Astrocyte of the cerebellum (primary cell): ENCODE results near the gene TRHDE.
A peak's percentile ranks its signal among the peaks of the same experiment; 100 is the strongest.

ENCODE experiments used
- DNase-seq: peaks from one replicate; pipeline ENCODE4 v3.0.0-alpha.2; 2011; ENCODE audit warnings: low read depth
- H3K4me3 ChIP-seq: 2 replicates; pipeline ENCODE4 v1.5.1; 2011; ENCODE audit warnings: mild to moderate bottlenecking, low read depth, low read length, moderate library complexity
- in situ Hi-C: cut with HindIII; loops from 2 replicates; pipeline ENCODE4 v1.10.0; 2017; ENCODE audit warnings: low sequenced_read_pairs
- TF ChIP-seq, protein P1 (sequence below): IDR thresholded peaks from 2 replicates; pipeline ENCODE4 v1.5.1; 2012; ENCODE audit warnings: low read length, low read depth, moderate library complexity, mild to moderate bottlenecking; ENCODE audit errors: missing control alignments

Gene TRHDE

DNA sequence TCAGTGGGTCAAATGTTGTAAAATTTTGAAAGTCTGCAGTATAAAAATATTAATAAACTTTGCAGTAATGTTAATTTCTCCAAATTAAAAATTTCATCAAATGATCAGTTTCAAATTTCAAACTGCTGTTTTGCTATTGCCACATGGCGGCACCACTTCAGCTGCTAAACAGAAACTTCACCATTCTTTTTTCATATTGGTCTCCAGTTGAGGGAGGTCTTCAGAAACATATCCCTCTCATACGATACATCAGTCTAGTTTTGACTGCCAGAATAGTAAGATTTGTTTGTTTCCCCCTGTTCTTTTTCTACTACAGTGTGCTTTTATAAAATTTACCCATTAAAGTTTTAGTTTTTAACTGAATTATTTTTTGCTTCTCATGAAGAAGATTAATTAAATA is 4.2 kb upstream of the TRHDE start:
- TF ChIP-seq, protein P1, sequence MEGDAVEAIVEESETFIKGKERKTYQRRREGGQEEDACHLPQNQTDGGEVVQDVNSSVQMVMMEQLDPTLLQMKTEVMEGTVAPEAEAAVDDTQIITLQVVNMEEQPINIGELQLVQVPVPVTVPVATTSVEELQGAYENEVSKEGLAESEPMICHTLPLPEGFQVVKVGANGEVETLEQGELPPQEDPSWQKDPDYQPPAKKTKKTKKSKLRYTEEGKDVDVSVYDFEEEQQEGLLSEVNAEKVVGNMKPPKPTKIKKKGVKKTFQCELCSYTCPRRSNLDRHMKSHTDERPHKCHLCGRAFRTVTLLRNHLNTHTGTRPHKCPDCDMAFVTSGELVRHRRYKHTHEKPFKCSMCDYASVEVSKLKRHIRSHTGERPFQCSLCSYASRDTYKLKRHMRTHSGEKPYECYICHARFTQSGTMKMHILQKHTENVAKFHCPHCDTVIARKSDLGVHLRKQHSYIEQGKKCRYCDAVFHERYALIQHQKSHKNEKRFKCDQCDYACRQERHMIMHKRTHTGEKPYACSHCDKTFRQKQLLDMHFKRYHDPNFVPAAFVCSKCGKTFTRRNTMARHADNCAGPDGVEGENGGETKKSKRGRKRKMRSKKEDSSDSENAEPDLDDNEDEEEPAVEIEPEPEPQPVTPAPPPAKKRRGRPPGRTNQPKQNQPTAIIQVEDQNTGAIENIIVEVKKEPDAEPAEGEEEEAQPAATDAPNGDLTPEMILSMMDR: peak; percentile 58
- no peak for DNase-seq
- H3K4me3 ChIP-seq: no peak overlapping the region
- in situ Hi-C loops: no loop called here

DNA sequence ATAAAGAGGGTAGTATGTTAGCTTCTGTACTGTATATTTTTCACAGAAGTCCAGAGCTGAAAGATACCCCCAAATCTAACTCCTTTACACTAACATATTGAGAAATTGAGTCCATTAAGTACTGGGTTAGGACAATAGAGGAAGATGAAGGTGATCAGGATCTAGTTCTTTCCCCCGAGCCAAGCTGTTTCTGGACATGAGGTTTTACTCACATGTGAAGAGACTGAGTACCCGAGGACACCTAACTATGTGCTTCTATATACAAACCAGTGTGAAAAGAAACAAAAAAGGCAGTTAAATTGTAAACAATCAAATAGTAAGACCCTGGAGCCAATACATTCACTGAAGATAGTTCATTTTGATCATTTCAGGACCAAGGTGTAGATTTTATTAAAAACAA is 3.8 kb upstream of the TRHDE start:
- TF ChIP-seq, protein P1: no peak
- no peak overlapping the region for H3K4me3 ChIP-seq
- in situ Hi-C loops: no loop called here
- no peak for DNase-seq

DNA sequence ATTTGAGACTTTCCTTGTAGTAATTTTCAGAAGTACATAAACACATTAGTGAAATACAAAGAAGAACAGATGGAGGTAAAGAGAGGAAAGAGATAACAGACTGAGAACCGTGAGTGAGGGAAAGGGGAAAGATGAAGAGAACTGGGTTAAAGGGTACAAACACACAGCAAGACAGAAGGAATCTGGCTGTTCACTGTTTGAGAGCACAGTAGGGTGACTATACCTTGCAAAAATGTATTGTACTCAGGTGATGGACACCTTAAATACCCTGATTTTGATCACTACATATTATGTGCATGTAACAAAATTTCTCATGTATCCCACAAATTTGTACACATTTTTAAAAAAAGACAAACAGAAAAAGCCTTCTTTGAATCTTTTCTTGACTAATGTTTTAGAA is 2.7 kb upstream of the TRHDE start:
- peak overlapping the region; percentile 79 for H3K4me3 ChIP-seq

DNA sequence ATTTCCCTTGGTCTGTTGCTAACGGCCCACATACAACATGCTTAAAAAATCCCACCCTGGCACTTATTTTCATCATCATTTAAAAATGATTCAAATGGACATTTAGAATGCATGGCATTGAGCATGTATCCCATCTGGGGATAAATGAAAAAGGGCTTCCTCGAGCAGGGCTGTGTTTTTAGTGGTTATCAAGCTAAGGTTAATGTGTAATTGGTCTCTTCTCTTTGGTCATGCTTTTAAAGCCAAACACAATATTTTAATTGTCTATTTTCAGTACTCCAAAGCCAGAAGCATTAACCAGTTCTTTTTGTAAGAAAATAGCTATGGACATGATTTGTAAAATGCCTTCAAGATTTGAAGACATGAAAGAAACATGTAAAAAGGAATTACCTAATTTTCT is 1.9 kb upstream of the TRHDE start:
- TF ChIP-seq, protein P1: no peak
- H3K4me3 ChIP-seq: peak overlapping the region; percentile 79
- DNase-seq: no peak
- in situ Hi-C loops: no loop called here

More for the DNA sequence above, 2.7 kb upstream of the TRHDE start:
- in situ Hi-C loops: no loop called here
- no peak for DNase-seq
- TF ChIP-seq, protein P1: no peak

DNA sequence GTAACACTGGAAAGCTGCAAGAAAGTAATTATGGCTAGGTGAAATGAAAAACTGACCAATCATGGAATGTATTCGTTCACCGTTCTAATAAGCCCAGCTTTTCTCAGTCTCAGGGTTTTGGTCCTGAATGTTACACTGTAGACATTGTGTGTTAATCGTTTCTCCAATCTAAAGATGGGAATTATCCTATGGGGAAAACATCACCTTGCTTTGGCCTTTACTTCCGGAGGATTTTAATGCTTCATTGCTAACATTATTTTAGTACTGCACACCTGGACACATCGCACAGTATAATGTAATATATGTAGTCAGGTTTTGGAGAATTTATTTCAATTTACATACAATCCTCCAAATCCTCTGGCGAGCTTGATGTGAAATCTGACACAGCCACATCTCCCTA is 1.2 kb upstream of the TRHDE start:
- H3K4me3 ChIP-seq: peak overlapping the region; percentile 79
- no peak for DNase-seq
- TF ChIP-seq, protein P1: no peak
- in situ Hi-C loops: no loop called here

DNA sequence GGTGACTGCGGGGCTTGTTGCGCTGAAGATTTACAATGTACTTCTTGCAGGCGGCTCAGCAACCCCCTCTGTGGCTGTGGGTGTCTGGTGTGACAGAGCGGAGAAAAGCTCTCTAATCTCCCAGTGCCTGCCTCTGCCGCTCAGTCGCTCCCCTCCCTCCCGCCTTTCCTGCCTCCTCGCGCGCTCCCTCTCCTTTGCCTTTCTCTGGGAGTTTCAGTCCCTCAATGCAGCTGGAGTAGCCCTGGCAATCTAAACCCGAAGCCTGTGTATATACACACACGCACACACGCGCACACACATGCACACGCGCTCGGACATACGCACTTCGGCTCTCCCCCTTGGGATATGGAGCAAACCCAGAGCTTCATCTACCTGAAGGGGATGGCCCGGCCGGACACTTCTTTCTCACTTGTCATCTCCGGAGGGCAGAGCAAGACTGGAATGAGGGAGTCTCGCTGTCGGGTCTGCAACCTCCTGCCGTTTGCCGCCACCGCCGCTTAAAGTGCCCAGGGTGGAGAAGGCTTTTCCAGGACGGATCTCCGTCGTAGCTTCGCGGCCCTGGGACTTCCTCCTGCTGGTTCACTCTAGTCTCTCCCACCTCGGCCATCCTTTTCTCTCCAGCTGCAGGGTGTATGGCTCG is 599 bp upstream of the TRHDE start:
- peak overlapping the region; percentile 79 for H3K4me3 ChIP-seq
- peak; percentile 34 for DNase-seq
- TF ChIP-seq, protein P1: peak; percentile 43
- in situ Hi-C loops: no loop called here
